Breast epithelium (tissue), 3 donors: Measurements from ENCODE around the gene RASGRF2.

ENCODE experiments used
- POLR2A ChIP-seq: fragments of 450-650 bp; IDR thresholded peaks from one replicate; pipeline ENCODE4 v1.6.1; 2016; ENCODE audit warnings: antibody characterized with exemption, mild to moderate bottlenecking, moderate library complexity
- POLR2AphosphoS5 ChIP-seq, 3 donors: sonication (generic); formaldehyde crosslinking; IDR thresholded peaks; one replicate each; pipeline ENCODE4 v1.6.1; 2017; ENCODE audit warnings: antibody characterized with exemption in 3 of 3

- TF ChIP-seq POLR2A (no peak), POLR2AphosphoS5 (IDR thresholded peaks at IDR 0.05) (no peak)
These were observed 84.7 kb downstream of the RASGRF2 start for GRCh38 chr5:81044868-81045267.
